Duodenal mucosa (tissue), 2 donors: ENCODE results near the gene CRELD2.
"Not testable (repeated sequence)": the region's sequence is repeated elsewhere in the genome, so short reads cannot be mapped to it uniquely, and the experiment has no call there.

ENCODE experiments used
- H3K27ac ChIP-seq: one replicate; pipeline ENCODE4 v1.7.0; 2013; ENCODE audit warnings: low read depth, low read length
- H3K27me3 ChIP-seq, 2 donors: one replicate each; pipeline ENCODE4 v1.7.0; 2013; ENCODE audit warnings: low read length in 2 of 2, control low read depth in 1 of 2; ENCODE audit not compliant: insufficient read depth in 2 of 2, control insufficient read depth in 1 of 2
- H3K36me3 ChIP-seq, 2 donors: one replicate each; pipeline ENCODE4 v1.7.0; 2013; ENCODE audit warnings: low read length in 2 of 2, control low read depth in 1 of 2; ENCODE audit not compliant: insufficient read depth in 2 of 2, control insufficient read depth in 1 of 2
- H3K4me1 ChIP-seq, 2 donors: one replicate each; pipeline ENCODE4 v1.7.0; 2013; ENCODE audit warnings: low read length in 2 of 2, control low read depth in 1 of 2; ENCODE audit not compliant: insufficient read depth in 2 of 2, control insufficient read depth in 1 of 2
- H3K4me3 ChIP-seq, 2 donors: one replicate each; pipeline ENCODE4 v1.7.0; 2013; ENCODE audit warnings: low read length in 2 of 2, low read depth in 1 of 2
- H3K9ac ChIP-seq, 2 donors: one replicate each; pipeline ENCODE4 v1.7.0; 2013; ENCODE audit warnings: low read length in 2 of 2, low read depth in 1 of 2
- H3K9me3 ChIP-seq, 2 donors: one replicate each; pipeline ENCODE4 v1.7.0; 2013; ENCODE audit warnings: low read length in 2 of 2, control low read depth in 1 of 2; ENCODE audit not compliant: control insufficient read depth in 1 of 2

CRELD2 gene

GRCh38 chr22:49945042-49945794 is 26.8 kb downstream of the CRELD2 start:
- H3K9ac ChIP-seq, H3K27ac ChIP-seq, H3K27me3 ChIP-seq, H3K9me3 ChIP-seq, H3K36me3 ChIP-seq, H3K4me3 ChIP-seq: not testable (repeated sequence)
- peaks cover 17 to 22% of the 10 kb centered on the region in 2 donors for H3K4me1 ChIP-seq

- H3K9ac ChIP-seq = peak overlapping the region in 1 of 2 donors; percentile 97
Measured at GRCh38 chr22:49946612-49947295, 28.3 kb downstream of the CRELD2 start.

GRCh38 chr22:49947296-49947622 is 28.8 kb downstream of the CRELD2 start:
- Histone ChIP-seq H3K27me3 (no peaks in the 10 kb centered on the region), H3K9me3 (no peaks in the 10 kb centered on the region), H3K9ac (peak overlapping the region in 1 of 2 donors; percentile 97), H3K27ac (no peak overlapping the region), H3K36me3 (no peaks in the 10 kb centered on the region), H3K4me3 (no peak overlapping the region), H3K4me1 (peaks cover 34 to 40% of the 10 kb centered on the region in 2 donors)

More at GRCh38 chr22:49946612-49947295, 28.3 kb downstream of the CRELD2 start:
- Histone ChIP-seq H3K27ac (no peak overlapping the region), H3K36me3 (no peaks in the 10 kb centered on the region), H3K4me1 (peaks cover 30 to 35% of the 10 kb centered on the region in 2 donors), H3K9me3 (no peaks in the 10 kb centered on the region), H3K4me3 (no peak overlapping the region), H3K27me3 (no peaks in the 10 kb centered on the region)

GRCh38 chr22:49948116-49948957 is 29.9 kb downstream of the CRELD2 start:
- Histone ChIP-seq H3K36me3 (no peaks in the 10 kb centered on the region), H3K27ac (peak overlapping the region; percentile 93), H3K4me1 (peaks cover 44 to 51% of the 10 kb centered on the region in 2 donors), H3K9me3 (no peaks in the 10 kb centered on the region), H3K27me3 (no peaks in the 10 kb centered on the region), H3K4me3 (peak overlapping the region; percentile 38 to 75), H3K9ac (peak overlapping the region; percentile 73 to 97)

- Histone ChIP-seq H3K4me3 (peak overlapping the region; percentile 38 to 75), H3K27ac (peak overlapping the region; percentile 93), H3K9ac (peak overlapping the region; percentile 73 to 97), H3K9me3 (no peaks in the 10 kb centered on the region), H3K36me3 (no peaks in the 10 kb centered on the region), H3K4me1 (peaks cover 46 to 53% of the 10 kb centered on the region in 2 donors), H3K27me3 (no peaks in the 10 kb centered on the region)
Measured at GRCh38 chr22:49948958-49949913, 30.8 kb downstream of the CRELD2 start.

- H3K27me3 ChIP-seq = no peaks in the 10 kb centered on the region
- peak overlapping the region; percentile 93 for H3K27ac ChIP-seq
- H3K9ac ChIP-seq = peak overlapping the region; percentile 32 to 97
- H3K9me3 ChIP-seq = no peaks in the 10 kb centered on the region
- no peaks in the 10 kb centered on the region for H3K36me3 ChIP-seq
- peaks cover 46 to 53% of the 10 kb centered on the region in 2 donors for H3K4me1 ChIP-seq
- no peak overlapping the region for H3K4me3 ChIP-seq
Measured at GRCh38 chr22:49949914-49950292, 31.5 kb downstream of the CRELD2 start.

- Histone ChIP-seq H3K9ac (peak overlapping the region; percentile 38 to 71), H3K27ac (peak overlapping the region; percentile 90), H3K4me3 (no peak overlapping the region)
Measured at GRCh38 chr22:49950396-49950994, 32.1 kb downstream of the CRELD2 start.

GRCh38 chr22:49951000-49951677 is 32.7 kb downstream of the CRELD2 start:
- peak overlapping the region; percentile 90 for H3K27ac ChIP-seq
- no peak overlapping the region for H3K4me3 ChIP-seq
- H3K9ac ChIP-seq = peak overlapping the region; percentile 43 to 71
- no peaks in the 10 kb centered on the region for H3K36me3 ChIP-seq
- H3K9me3 ChIP-seq = no peaks in the 10 kb centered on the region
- H3K27me3 ChIP-seq = no peaks in the 10 kb centered on the region
- H3K4me1 ChIP-seq = peaks cover 41 to 48% of the 10 kb centered on the region in 2 donors

More at GRCh38 chr22:49950396-49950994, 32.1 kb downstream of the CRELD2 start:
- no peaks in the 10 kb centered on the region for H3K36me3 ChIP-seq
- no peaks in the 10 kb centered on the region for H3K9me3 ChIP-seq
- no peaks in the 10 kb centered on the region for H3K27me3 ChIP-seq
- peaks cover 46 to 52% of the 10 kb centered on the region in 2 donors for H3K4me1 ChIP-seq

- no peaks in the 10 kb centered on the region for H3K36me3 ChIP-seq
- H3K9ac ChIP-seq = peak overlapping the region; percentile 43 to 66
- H3K4me1 ChIP-seq = peaks cover 41 to 48% of the 10 kb centered on the region in 2 donors
- H3K27me3 ChIP-seq = no peaks in the 10 kb centered on the region
- H3K27ac ChIP-seq = peak overlapping the region; percentile 90
- H3K4me3 ChIP-seq = no peak overlapping the region
- no peaks in the 10 kb centered on the region for H3K9me3 ChIP-seq
Measured at GRCh38 chr22:49951678-49951985, 33.2 kb downstream of the CRELD2 start.
